Neuronal stem cell (in vitro differentiated cells): ENCODE results near the gene SLC66A2.
A peak's percentile ranks its signal among the peaks of the same experiment; 100 is the strongest.

Experiments used
- DNase-seq: peaks from one replicate; pipeline ENCODE4 v3.0.0-alpha.2; 2013; ENCODE audit warnings: low spot score
- H2AFZ ChIP-seq: one replicate; pipeline ENCODE4 v1.6.1; 2013; ENCODE audit warnings: mild to moderate bottlenecking, low read length, inconsistent platforms
- H2AK5ac ChIP-seq: 2 replicates; pipeline ENCODE4 v1.6.1; 2013; ENCODE audit warnings: low read depth, mild to moderate bottlenecking, inconsistent platforms, low read length, moderate library complexity, mixed read lengths
- H2BK120ac ChIP-seq: 2 replicates; pipeline ENCODE4 v1.6.1; 2013; ENCODE audit warnings: low read depth, mild to moderate bottlenecking, inconsistent platforms, low read length, moderate library complexity, mixed read lengths
- H2BK12ac ChIP-seq: one replicate; pipeline ENCODE4 v1.6.1; 2013; ENCODE audit warnings: low read length, inconsistent platforms
- H2BK15ac ChIP-seq: 2 replicates; pipeline ENCODE4 v1.6.1; 2013; ENCODE audit warnings: mild to moderate bottlenecking, low read length, inconsistent platforms, mixed read lengths
- H2BK5ac ChIP-seq: one replicate; pipeline ENCODE4 v1.6.1; 2013; ENCODE audit warnings: inconsistent platforms, mild to moderate bottlenecking, low read length, moderate library complexity
- H3K14ac ChIP-seq: one replicate; pipeline ENCODE4 v1.6.1; 2013; ENCODE audit warnings: low read length, inconsistent platforms
- H3K18ac ChIP-seq: 2 replicates; pipeline ENCODE4 v1.6.1; 2013; ENCODE audit warnings: low read length, inconsistent platforms
- H3K23ac ChIP-seq: 2 replicates; pipeline ENCODE4 v1.6.1; 2013; ENCODE audit warnings: low read depth, mild to moderate bottlenecking, mixed read lengths, low read length, inconsistent platforms; ENCODE audit not compliant: poor library complexity
- H3K27ac ChIP-seq: replicated peaks from 3 replicates; pipeline ENCODE4 v1.5.1; 2013; ENCODE audit warnings: low read length, inconsistent platforms
- H3K27me3 ChIP-seq, 3 experiments: 2 replicates each; pipeline ENCODE4 v1.6.1; 2013; ENCODE audit warnings: low read length in 3 of 3, mild to moderate bottlenecking in 2 of 3, inconsistent platforms in 1 of 3, low read depth in 1 of 3, mixed read lengths in 1 of 3, moderate library complexity in 1 of 3; ENCODE audit not compliant: control insufficient read depth in 3 of 3, insufficient read depth in 3 of 3
- H3K36me3 ChIP-seq, 2 donors: replicated peaks in 1 of 2; 2 replicates each; pipeline ENCODE4 v1.6.1; 2013; ENCODE audit warnings: low read length in 2 of 2; ENCODE audit not compliant: control insufficient read depth in 2 of 2, insufficient read depth in 2 of 2
- H3K4ac ChIP-seq: 2 replicates; pipeline ENCODE4 v1.6.1; 2013; ENCODE audit warnings: inconsistent platforms, mild to moderate bottlenecking, low read length, moderate library complexity
- H3K4me1 ChIP-seq, 2 donors: 1 replicate in 1 of 2; 2 replicates in 1 of 2; pipeline ENCODE4 v1.6.1; 2013; ENCODE audit warnings: low read length in 2 of 2, low read depth in 1 of 2; ENCODE audit not compliant: control insufficient read depth in 2 of 2, insufficient read depth in 1 of 2
- H3K4me2 ChIP-seq: one replicate; pipeline ENCODE4 v1.6.1; 2013; ENCODE audit warnings: mild to moderate bottlenecking, low read length, inconsistent platforms; ENCODE audit not compliant: insufficient read depth, poor library complexity, severe bottlenecking
- H3K4me3 ChIP-seq, 2 donors: 2 replicates each; pipeline ENCODE4 v1.5.1; 2013; ENCODE audit warnings: low read length in 2 of 2, mild to moderate bottlenecking in 2 of 2, inconsistent platforms in 1 of 2, moderate library complexity in 1 of 2
- H3K79me1 ChIP-seq: one replicate; pipeline ENCODE4 v1.6.1; 2013; ENCODE audit warnings: low read depth, mild to moderate bottlenecking, inconsistent platforms, low read length, moderate library complexity
- H3K9ac ChIP-seq: one replicate; pipeline ENCODE4 v1.6.1; 2013; ENCODE audit warnings: mild to moderate bottlenecking, low read depth, low read length, inconsistent platforms; ENCODE audit not compliant: poor library complexity
- H3K9me3 ChIP-seq, 2 donors: replicated peaks in 1 of 2; 2 replicates each; pipeline versions ENCODE3 to v1.6.1; 2013; ENCODE audit warnings: low read length in 2 of 2, mild to moderate bottlenecking in 2 of 2, inconsistent platforms in 1 of 2, low read depth in 1 of 2, mixed read lengths in 1 of 2, moderate library complexity in 1 of 2; ENCODE audit not compliant: control insufficient read depth in 2 of 2, insufficient read depth in 1 of 2
- H4K8ac ChIP-seq: one replicate; pipeline ENCODE4 v1.6.1; 2013; ENCODE audit warnings: low read depth, mild to moderate bottlenecking, inconsistent platforms, low read length, moderate library complexity
- H4K91ac ChIP-seq: one replicate; pipeline ENCODE4 v1.6.1; 2013; ENCODE audit warnings: low read length, low read depth, mild to moderate bottlenecking, inconsistent platforms; ENCODE audit not compliant: poor library complexity
- WGBS, 2 donors: extraction: QIAGEN DNeasy Blood & Tissue Kit; methylation state at CpG; one replicate each; pipeline ENCODE4 v1.1.7; 2013; ENCODE audit warnings: missing lambda C conversion rate in 2 of 2, mixed read lengths in 1 of 2; ENCODE audit not compliant: insufficient read length in 2 of 2, insufficient replicate concordance in 1 of 2; ENCODE audit errors: extremely low coverage in 2 of 2; 5-methylcytosine and 5-hydroxymethylcytosine counted together

SLC66A2 gene

GRCh38 chr18:79918615-79919011 is 32.8 kb downstream of the SLC66A2 start:
- no peak overlapping the region for H2AFZ ChIP-seq
- H3K4me2 ChIP-seq = no peak overlapping the region
- H3K9me3 ChIP-seq = peaks cover 18 to 30% of the 10 kb centered on the region in 2 donors
- peaks cover 2 to 55% of the 10 kb centered on the region in 2 donors for H3K36me3 ChIP-seq
- no peak overlapping the region for H4K8ac ChIP-seq
- peak overlapping the region; percentile 39 for H2BK5ac ChIP-seq
- H3K4me3 ChIP-seq = no peak overlapping the region
- H2AK5ac ChIP-seq = no peak overlapping the region
- H4K91ac ChIP-seq = no peak overlapping the region
- H3K23ac ChIP-seq = peak overlapping the region; percentile 65
- peaks cover 12% of the 10 kb centered on the region for H3K79me1 ChIP-seq
- no peak overlapping the region for H3K4ac ChIP-seq
- H3K14ac ChIP-seq = peak overlapping the region; percentile 56
- WGBS, 2 donors = no CpG with 5 or more reads among the region's 20 CpGs
- no peak overlapping the region for H3K9ac ChIP-seq
- H3K4me1 ChIP-seq = no peaks in the 10 kb centered on the region
- H2BK15ac ChIP-seq = no peak overlapping the region
- DNase-seq = no peak
- H2BK120ac ChIP-seq = no peak overlapping the region
- no peak overlapping the region for H3K27ac ChIP-seq
- no peaks in the 10 kb centered on the region for H3K27me3 ChIP-seq
- H3K18ac ChIP-seq = no peak overlapping the region
- no peak overlapping the region for H2BK12ac ChIP-seq

- H2BK15ac ChIP-seq = no peak overlapping the region
- H4K91ac ChIP-seq = no peak overlapping the region
- no peak overlapping the region for H2AFZ ChIP-seq
- peak overlapping the region; percentile 94 for H3K14ac ChIP-seq
- no peak overlapping the region for H3K27ac ChIP-seq
- no peak for DNase-seq
- H2AK5ac ChIP-seq = no peak overlapping the region
- peak overlapping the region; percentile 11 for H3K4me2 ChIP-seq
- peak overlapping the region; percentile 65 for H3K23ac ChIP-seq
- H4K8ac ChIP-seq = peak overlapping the region; percentile 43
- H3K9ac ChIP-seq = no peak overlapping the region
- H2BK120ac ChIP-seq = no peak overlapping the region
- no peak overlapping the region for H3K4ac ChIP-seq
- H3K9me3 ChIP-seq = peaks cover 18 to 27% of the 10 kb centered on the region in 2 donors
- no peak overlapping the region for H2BK12ac ChIP-seq
- peak overlapping the region; percentile 39 for H2BK5ac ChIP-seq
- H3K4me1 ChIP-seq = no peaks in the 10 kb centered on the region
- peaks cover 2 to 50% of the 10 kb centered on the region in 2 donors for H3K36me3 ChIP-seq
- no peaks in the 10 kb centered on the region for H3K27me3 ChIP-seq
- H3K4me3 ChIP-seq = peak overlapping the region in 1 of 2 donors; percentile 40
- peaks cover 12% of the 10 kb centered on the region for H3K79me1 ChIP-seq
- 100% methylated on average over 1 of the region's 25 CpGs; no CpG with 5 or more reads in 1 of the 2 donors for WGBS, 2 donors
- no peak overlapping the region for H3K18ac ChIP-seq
Observed at GRCh38 chr18:79917853-79918614, 33.4 kb downstream of the SLC66A2 start.

GRCh38 chr18:79917169-79917852 is 34.1 kb downstream of the SLC66A2 start:
- no peak overlapping the region for H3K9ac ChIP-seq
- H2BK120ac ChIP-seq = no peak overlapping the region

DNA sequence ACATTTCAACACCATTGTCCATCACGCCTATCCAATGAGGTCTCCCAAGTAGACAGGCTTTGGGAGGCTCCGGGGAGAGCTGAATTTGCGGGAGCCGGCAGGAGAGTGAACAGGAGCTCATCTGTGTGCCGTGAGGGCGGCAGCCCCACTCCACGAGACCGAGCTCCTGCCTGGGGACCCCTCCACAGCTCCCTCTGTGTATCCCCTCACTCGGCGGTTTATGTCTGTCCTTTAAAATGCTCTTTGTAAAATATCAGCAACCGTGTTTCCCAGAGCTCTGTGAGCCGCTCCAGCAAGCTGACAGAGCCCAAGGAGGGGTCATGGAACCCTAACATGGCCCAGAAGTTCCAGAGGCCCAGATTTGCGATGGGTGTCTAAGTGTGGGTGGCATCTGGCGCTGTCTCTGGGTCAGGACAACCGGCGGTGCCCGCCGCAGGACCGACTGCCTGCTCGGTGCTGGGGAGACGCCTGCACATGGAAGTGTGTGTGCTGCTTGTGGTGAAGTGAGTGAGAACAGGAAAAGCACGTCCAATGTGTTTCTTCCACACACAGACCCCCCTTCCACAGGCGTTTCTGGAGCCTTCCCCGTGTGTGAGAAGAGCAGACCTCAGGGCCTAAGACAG is 34.8 kb downstream of the SLC66A2 start:
- Histone ChIP-seq H2BK12ac (no peak overlapping the region), H3K9me3 (peaks cover 16 to 22% of the 10 kb centered on the region in 2 donors), H3K27me3 (no peaks in the 10 kb centered on the region), H4K8ac (peak overlapping the region; percentile 65), H2BK15ac (no peak overlapping the region), H3K4ac (no peak overlapping the region), H3K79me1 (peaks cover 14% of the 10 kb centered on the region), H3K4me2 (no peak overlapping the region), H3K36me3 (peaks cover 4 to 53% of the 10 kb centered on the region in 2 donors), H3K18ac (no peak overlapping the region), H3K9ac (no peak overlapping the region), H2BK120ac (no peak overlapping the region), H3K4me1 (peaks cover 0 to 2% of the 10 kb centered on the region in 2 donors), H2AK5ac (no peak overlapping the region), H2AFZ (no peak overlapping the region), H3K4me3 (no peak overlapping the region), H2BK5ac (no peak overlapping the region), H3K23ac (peak overlapping the region; percentile 43), H3K27ac (no peak overlapping the region), H3K14ac (no peak overlapping the region), H4K91ac (no peak overlapping the region)
- DNase-seq = no peak
- no CpG with 5 or more reads among the region's 24 CpGs for WGBS, 2 donors

More at GRCh38 chr18:79917169-79917852, 34.1 kb downstream of the SLC66A2 start:
- Histone ChIP-seq H3K9me3 (peaks cover 17 to 24% of the 10 kb centered on the region in 2 donors), H3K14ac (peak overlapping the region; percentile 94), H2AFZ (no peak overlapping the region), H3K4me3 (peak overlapping the region in 1 of 2 donors; percentile 40), H3K79me1 (peaks cover 11% of the 10 kb centered on the region), H2AK5ac (no peak overlapping the region), H4K8ac (peak overlapping the region; percentile 43), H3K18ac (no peak overlapping the region), H2BK5ac (no peak overlapping the region), H3K4me1 (no peaks in the 10 kb centered on the region), H3K4ac (no peak overlapping the region), H2BK12ac (no peak overlapping the region), H2BK15ac (no peak overlapping the region), H3K27ac (no peak overlapping the region), H3K23ac (peak overlapping the region; percentile 43), H3K27me3 (no peaks in the 10 kb centered on the region), H3K36me3 (peaks cover 2 to 54% of the 10 kb centered on the region in 2 donors), H3K4me2 (no peak overlapping the region), H4K91ac (no peak overlapping the region)
- DNase-seq = no peak
- no CpG with 5 or more reads among the region's 28 CpGs for WGBS, 2 donors
